ENCODE data around the gene MGAT5B. TPM values are rescaled to one million over a fixed set of nuclear protein-coding genes. Genes with fewer than 3 reads are reported as not detected.

Gene MGAT5B
- total and polyA plus RNA-seq, 2 experiments from 2014 or later = 1.6 to 10.0 TPM

GRCh38 chr17:76893623-76894334, 25.6 kb downstream of the MGAT5B start:
- ATAC-seq = no peak

More at GRCh38 chr17:76893623-76894334, 25.6 kb downstream of the MGAT5B start:
- no peak for TF ChIP-seq EZH2 (IDR thresholded peaks at IDR 0.05; ENCODE audit: low read depth, unreplicated experiment)
- no peak for TF ChIP-seq ZNF114 (CRISPR knock-in tag; IDR thresholded peaks at IDR 0.05)
- no peak for TF ChIP-seq CTCF (conservative IDR thresholded peaks at IDR 0.05; ENCODE audit: low read depth in 2 of 2)
- TF ChIP-seq, protein P1, sequence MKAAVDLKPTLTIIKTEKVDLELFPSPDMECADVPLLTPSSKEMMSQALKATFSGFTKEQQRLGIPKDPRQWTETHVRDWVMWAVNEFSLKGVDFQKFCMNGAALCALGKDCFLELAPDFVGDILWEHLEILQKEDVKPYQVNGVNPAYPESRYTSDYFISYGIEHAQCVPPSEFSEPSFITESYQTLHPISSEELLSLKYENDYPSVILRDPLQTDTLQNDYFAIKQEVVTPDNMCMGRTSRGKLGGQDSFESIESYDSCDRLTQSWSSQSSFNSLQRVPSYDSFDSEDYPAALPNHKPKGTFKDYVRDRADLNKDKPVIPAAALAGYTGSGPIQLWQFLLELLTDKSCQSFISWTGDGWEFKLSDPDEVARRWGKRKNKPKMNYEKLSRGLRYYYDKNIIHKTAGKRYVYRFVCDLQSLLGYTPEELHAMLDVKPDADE (IDR thresholded peaks at IDR 0.05) = no peak
- TF ChIP-seq POLR2AphosphoS5 (IDR thresholded peaks at IDR 0.05; ENCODE audit: low read depth) = no peak
- TF ChIP-seq NANOG (IDR thresholded peaks at IDR 0.05; ENCODE audit: borderline replicate concordance) = no peak
- TF ChIP-seq CREB1 (CRISPR knock-in tag; IDR thresholded peaks at IDR 0.05; ENCODE audit: low read depth) = no peak
- no peak for TF ChIP-seq JUNB (IDR thresholded peaks at IDR 0.05; ENCODE audit: unreplicated experiment)
- TF ChIP-seq STAT1 (IDR thresholded peaks at IDR 0.05; ENCODE audit: unreplicated experiment) = no peak
- TF ChIP-seq EZH2phosphoT487 (IDR thresholded peaks at IDR 0.05; ENCODE audit: unreplicated experiment) = no peak
- TF ChIP-seq, protein P2, sequence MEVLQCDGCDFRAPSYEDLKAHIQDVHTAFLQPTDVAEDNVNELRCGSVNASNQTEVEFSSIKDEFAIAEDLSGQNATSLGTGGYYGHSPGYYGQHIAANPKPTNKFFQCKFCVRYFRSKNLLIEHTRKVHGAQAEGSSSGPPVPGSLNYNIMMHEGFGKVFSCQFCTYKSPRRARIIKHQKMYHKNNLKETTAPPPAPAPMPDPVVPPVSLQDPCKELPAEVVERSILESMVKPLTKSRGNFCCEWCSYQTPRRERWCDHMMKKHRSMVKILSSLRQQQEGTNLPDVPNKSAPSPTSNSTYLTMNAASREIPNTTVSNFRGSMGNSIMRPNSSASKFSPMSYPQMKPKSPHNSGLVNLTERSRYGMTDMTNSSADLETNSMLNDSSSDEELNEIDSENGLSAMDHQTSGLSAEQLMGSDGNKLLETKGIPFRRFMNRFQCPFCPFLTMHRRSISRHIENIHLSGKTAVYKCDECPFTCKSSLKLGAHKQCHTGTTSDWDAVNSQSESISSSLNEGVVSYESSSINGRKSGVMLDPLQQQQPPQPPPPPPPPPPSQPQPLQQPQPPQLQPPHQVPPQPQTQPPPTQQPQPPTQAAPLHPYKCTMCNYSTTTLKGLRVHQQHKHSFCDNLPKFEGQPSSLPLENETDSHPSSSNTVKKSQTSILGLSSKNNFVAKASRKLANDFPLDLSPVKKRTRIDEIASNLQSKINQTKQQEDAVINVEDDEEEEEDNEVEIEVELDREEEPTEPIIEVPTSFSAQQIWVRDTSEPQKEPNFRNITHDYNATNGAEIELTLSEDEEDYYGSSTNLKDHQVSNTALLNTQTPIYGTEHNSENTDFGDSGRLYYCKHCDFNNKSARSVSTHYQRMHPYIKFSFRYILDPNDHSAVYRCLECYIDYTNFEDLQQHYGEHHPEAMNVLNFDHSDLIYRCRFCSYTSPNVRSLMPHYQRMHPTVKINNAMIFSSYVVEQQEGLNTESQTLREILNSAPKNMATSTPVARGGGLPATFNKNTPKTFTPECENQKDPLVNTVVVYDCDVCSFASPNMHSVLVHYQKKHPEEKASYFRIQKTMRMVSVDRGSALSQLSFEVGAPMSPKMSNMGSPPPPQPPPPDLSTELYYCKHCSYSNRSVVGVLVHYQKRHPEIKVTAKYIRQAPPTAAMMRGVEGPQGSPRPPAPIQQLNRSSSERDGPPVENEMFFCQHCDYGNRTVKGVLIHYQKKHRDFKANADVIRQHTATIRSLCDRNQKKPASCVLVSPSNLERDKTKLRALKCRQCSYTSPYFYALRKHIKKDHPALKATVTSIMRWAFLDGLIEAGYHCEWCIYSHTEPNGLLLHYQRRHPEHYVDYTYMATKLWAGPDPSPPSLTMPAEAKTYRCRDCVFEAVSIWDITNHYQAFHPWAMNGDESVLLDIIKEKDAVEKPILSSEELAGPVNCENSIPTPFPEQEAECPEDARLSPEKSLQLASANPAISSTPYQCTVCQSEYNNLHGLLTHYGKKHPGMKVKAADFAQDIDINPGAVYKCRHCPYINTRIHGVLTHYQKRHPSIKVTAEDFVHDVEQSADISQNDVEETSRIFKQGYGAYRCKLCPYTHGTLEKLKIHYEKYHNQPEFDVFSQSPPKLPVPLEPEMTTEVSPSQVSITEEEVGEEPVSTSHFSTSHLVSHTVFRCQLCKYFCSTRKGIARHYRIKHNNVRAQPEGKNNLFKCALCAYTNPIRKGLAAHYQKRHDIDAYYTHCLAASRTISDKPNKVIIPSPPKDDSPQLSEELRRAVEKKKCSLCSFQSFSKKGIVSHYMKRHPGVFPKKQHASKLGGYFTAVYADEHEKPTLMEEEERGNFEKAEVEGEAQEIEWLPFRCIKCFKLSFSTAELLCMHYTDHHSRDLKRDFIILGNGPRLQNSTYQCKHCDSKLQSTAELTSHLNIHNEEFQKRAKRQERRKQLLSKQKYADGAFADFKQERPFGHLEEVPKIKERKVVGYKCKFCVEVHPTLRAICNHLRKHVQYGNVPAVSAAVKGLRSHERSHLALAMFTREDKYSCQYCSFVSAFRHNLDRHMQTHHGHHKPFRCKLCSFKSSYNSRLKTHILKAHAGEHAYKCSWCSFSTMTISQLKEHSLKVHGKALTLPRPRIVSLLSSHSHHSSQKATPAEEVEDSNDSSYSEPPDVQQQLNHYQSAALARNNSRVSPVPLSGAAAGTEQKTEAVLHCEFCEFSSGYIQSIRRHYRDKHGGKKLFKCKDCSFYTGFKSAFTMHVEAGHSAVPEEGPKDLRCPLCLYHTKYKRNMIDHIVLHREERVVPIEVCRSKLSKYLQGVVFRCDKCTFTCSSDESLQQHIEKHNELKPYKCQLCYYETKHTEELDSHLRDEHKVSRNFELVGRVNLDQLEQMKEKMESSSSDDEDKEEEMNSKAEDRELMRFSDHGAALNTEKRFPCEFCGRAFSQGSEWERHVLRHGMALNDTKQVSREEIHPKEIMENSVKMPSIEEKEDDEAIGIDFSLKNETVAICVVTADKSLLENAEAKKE (CRISPR knock-in tag; IDR thresholded peaks at IDR 0.05) = no peak
- no peak for TF ChIP-seq REST (IDR thresholded peaks at IDR 0.05; ENCODE audit: unreplicated experiment)
- no peak for TF ChIP-seq ZNF331 (CRISPR knock-in tag; IDR thresholded peaks at IDR 0.05; ENCODE audit: low read depth)
- no peaks in the 10 kb centered on the region for H4K20me1 ChIP-seq (replicated peaks; ENCODE audit: insufficient read depth)
- no peak overlapping the region for H3K4me3 ChIP-seq
- Mint-ChIP-seq H3K27me3 (ENCODE audit: insufficient read depth, low read depth, poor library complexity) (peaks cover 3% of the 10 kb centered on the region), H3K4me1 (no peaks in the 10 kb centered on the region), H3K36me3 (ENCODE audit: low read depth) (peaks cover 19% of the 10 kb centered on the region; the same call in 2 of the 3 replicates), H3K4me3 (no peak overlapping the region), H3K9me3 (peaks cover 19% of the 10 kb centered on the region; the same call in 2 of the 3 replicates), H3K27ac (no peak overlapping the region)
- no peak overlapping the region for H3K27ac ChIP-seq (ENCODE audit: low read depth)
- DNase-seq (ENCODE audit: low spot score) = no peak
- H3F3A ChIP-seq (replicated peaks; ENCODE audit: low read depth) = no peaks in the 10 kb centered on the region
- H3K4me2 ChIP-seq = no peak overlapping the region
- no peaks in the 10 kb centered on the region; the same call in 1 of the 2 replicates for H3K36me3 ChIP-seq (ENCODE audit: insufficient read depth)
- H3K4me1 ChIP-seq (ENCODE audit: insufficient read depth) = no peaks in the 10 kb centered on the region
- H3K27me3 ChIP-seq (ENCODE audit: insufficient read depth) = no peaks in the 10 kb centered on the region
- no peaks in the 10 kb centered on the region for H3K9me2 ChIP-seq (ENCODE audit: insufficient read depth)
- H2AFZ ChIP-seq = no peak overlapping the region
- H3K79me2 ChIP-seq (replicated peaks; ENCODE audit: insufficient read depth) = no peaks in the 10 kb centered on the region
